Activated CD8-positive, alpha-beta memory T cell treated with anti-CD3 and anti-CD28 coated beads for 24 hours (primary cell): ENCODE results near the gene AMTN.

Experiments
- DNase-seq: peaks from one replicate; pipeline ENCODE4 v3.0.0-alpha.2; 2020

AMTN gene

DNA sequence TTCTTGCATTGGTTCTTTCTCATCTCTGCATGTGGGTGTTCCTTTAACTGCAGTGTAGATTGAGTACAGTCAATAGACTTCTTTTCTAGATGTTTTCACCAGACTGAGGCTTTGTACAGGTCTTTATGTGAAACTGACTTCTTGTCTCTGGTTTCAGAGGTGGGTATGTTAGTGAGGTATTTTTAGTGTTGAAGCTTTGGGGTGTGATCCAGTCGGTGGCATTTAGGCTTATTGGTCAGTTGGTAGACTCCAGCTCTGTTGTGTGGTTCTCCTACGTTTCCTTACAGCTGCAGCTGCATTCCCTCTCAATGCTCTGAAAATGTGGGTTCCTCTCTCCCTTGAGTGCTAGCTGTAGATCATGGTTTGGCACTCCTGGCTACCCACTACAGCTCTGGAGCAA is 52.4 kb downstream of the AMTN start:
- DNase-seq = no peak

GRCh38 chr4:70571772-70572171 is 53.4 kb downstream of the AMTN start:
- no peak for DNase-seq

- DNase-seq = no peak
Observed at GRCh38 chr4:70575964-70576363, 57.6 kb downstream of the AMTN start.

DNA sequence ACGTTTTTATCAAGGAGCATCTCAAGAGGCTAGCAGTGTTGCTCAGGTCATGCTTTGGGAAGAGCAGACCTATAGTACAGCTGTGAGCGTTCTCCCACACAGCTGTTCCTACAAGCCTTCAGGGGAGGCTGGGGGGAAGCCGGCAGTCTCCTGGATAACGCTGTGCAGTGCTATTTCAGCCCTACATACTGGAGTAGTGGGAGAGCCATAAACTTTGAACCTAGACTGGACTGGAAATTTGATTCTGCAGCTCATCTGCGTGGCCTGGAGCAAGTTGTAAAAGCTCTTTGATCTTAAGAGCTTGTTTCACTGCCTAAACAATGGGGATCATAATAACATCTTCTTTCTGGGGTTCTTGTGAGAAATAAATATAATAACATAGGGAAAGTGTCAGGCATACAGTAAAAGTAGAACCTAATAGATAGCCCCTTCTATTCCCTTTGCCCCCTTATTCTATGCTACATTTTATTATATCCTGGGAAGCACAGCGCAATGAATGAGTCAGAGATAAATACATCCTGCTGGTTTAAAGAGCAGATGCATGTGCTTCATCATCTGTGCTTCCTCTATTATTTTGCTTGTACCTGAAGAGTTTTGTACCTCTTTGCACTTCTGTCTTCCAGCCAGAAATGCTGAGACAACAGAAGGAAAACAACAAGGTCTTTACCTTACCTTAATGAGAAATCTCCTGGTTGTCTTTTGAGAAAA is 59.0 kb downstream of the AMTN start:
- DNase-seq = no peak

GRCh38 chr4:70581980-70582379 is 63.6 kb downstream of the AMTN start:
- DNase-seq = no peak
